H9 (cell line): Measurements from ENCODE around the gene FLT3. TPM values are rescaled to one million over a fixed set of nuclear protein-coding genes. Genes with fewer than 3 reads are reported as not detected.

ENCODE experiments used
- DNase-seq: peaks from one replicate; pipeline ENCODE4 v3.0.0-alpha.2; 2017
- H2AFZ ChIP-seq: one replicate; pipeline ENCODE4 v1.6.1; 2013; ENCODE audit warnings: mild to moderate bottlenecking, low read length, control low read depth, moderate library complexity
- H2AK5ac ChIP-seq: 2 replicates; pipeline ENCODE4 v1.6.1; 2013; ENCODE audit warnings: low read length, control low read depth, mixed read lengths; ENCODE audit not compliant: insufficient read length
- H2BK120ac ChIP-seq: one replicate; pipeline ENCODE4 v1.6.1; 2013; ENCODE audit warnings: low read depth, mild to moderate bottlenecking, low read length, control low read depth, inconsistent platforms; ENCODE audit not compliant: poor library complexity, severe bottlenecking
- H2BK12ac ChIP-seq: 2 replicates; pipeline ENCODE4 v1.6.1; 2013; ENCODE audit warnings: low read length, control low read depth, mixed read lengths, low read depth; ENCODE audit not compliant: insufficient read length
- H2BK15ac ChIP-seq: 2 replicates; pipeline ENCODE4 v1.6.1; 2013; ENCODE audit warnings: low read depth, low read length, control low read depth
- H2BK20ac ChIP-seq: one replicate; pipeline ENCODE4 v1.6.1; 2013; ENCODE audit warnings: low read depth, mild to moderate bottlenecking, low read length, control low read depth, inconsistent platforms; ENCODE audit not compliant: poor library complexity, severe bottlenecking
- H2BK5ac ChIP-seq: 2 replicates; pipeline ENCODE4 v1.6.1; 2013; ENCODE audit warnings: low read length, control low read depth, mixed read lengths; ENCODE audit not compliant: insufficient read length
- H3K14ac ChIP-seq: 2 replicates; pipeline ENCODE4 v1.6.1; 2013; ENCODE audit warnings: low read length, control low read depth; ENCODE audit not compliant: insufficient read depth
- H3K18ac ChIP-seq: 2 replicates; pipeline ENCODE4 v1.6.1; 2013; ENCODE audit warnings: low read depth, mild to moderate bottlenecking, mixed read lengths, low read length, control low read depth; ENCODE audit not compliant: insufficient read length
- H3K23ac ChIP-seq: 2 replicates; pipeline ENCODE4 v1.6.1; 2013; ENCODE audit warnings: low read length, control low read depth, mixed read lengths, low read depth; ENCODE audit not compliant: insufficient read length
- H3K23me2 ChIP-seq: 2 replicates; pipeline ENCODE4 v1.6.1; 2013; ENCODE audit warnings: low read depth, mild to moderate bottlenecking, mixed read lengths, low read length, control low read depth; ENCODE audit not compliant: insufficient read length, poor library complexity, severe bottlenecking
- H3K27ac ChIP-seq: 2 replicates; pipeline ENCODE4 v1.5.1; 2013; ENCODE audit warnings: low read length, control low read depth, mixed read lengths, low read depth; ENCODE audit not compliant: insufficient read length
- H3K27me3 ChIP-seq: 2 replicates; pipeline ENCODE4 v1.6.1; 2013; ENCODE audit warnings: low read length, control low read depth, inconsistent platforms; ENCODE audit not compliant: insufficient read depth
- H3K4ac ChIP-seq: 2 replicates; pipeline ENCODE4 v1.6.1; 2013; ENCODE audit warnings: low read depth, mild to moderate bottlenecking, control low read depth, inconsistent platforms, low read length, moderate library complexity
- H3K4me1 ChIP-seq: 2 replicates; pipeline ENCODE4 v1.6.1; 2013; ENCODE audit warnings: low read length, control low read depth, inconsistent platforms; ENCODE audit not compliant: insufficient read depth
- H3K4me2 ChIP-seq: 2 replicates; pipeline ENCODE4 v1.6.1; 2013; ENCODE audit warnings: low read length, control low read depth, mixed read lengths; ENCODE audit not compliant: insufficient read length, insufficient read depth
- H3K56ac ChIP-seq: 2 replicates; pipeline ENCODE4 v1.6.1; 2013; ENCODE audit warnings: low read depth, mild to moderate bottlenecking, mixed read lengths, low read length, control low read depth; ENCODE audit not compliant: insufficient read length
- H3K79me1 ChIP-seq: 2 replicates; pipeline ENCODE4 v1.6.1; 2013; ENCODE audit warnings: low read depth, mild to moderate bottlenecking, moderate library complexity, low read length, control low read depth, inconsistent platforms; ENCODE audit not compliant: insufficient read depth, poor library complexity, severe bottlenecking
- H3K79me2 ChIP-seq: 2 replicates; pipeline ENCODE4 v1.6.1; 2013; ENCODE audit warnings: low read length, control low read depth, inconsistent platforms; ENCODE audit not compliant: insufficient read depth
- H3K9ac ChIP-seq: 2 replicates; pipeline ENCODE4 v1.6.1; 2013; ENCODE audit warnings: low read length, control low read depth, mixed read lengths; ENCODE audit not compliant: insufficient read length; ENCODE audit errors: extremely low read depth
- H3K9me3 ChIP-seq: one replicate; pipeline ENCODE4 v1.6.1; 2013; ENCODE audit warnings: low read depth, low read length, inconsistent platforms; ENCODE audit not compliant: control insufficient read depth
- H3T11ph ChIP-seq: one replicate; pipeline ENCODE4 v1.6.1; 2013; ENCODE audit warnings: mild to moderate bottlenecking, low read length, control low read depth, inconsistent platforms
- H4K20me1 ChIP-seq: one replicate; pipeline ENCODE4 v1.6.1; 2013; ENCODE audit not compliant: control insufficient read depth, insufficient read length, insufficient read depth
- H4K5ac ChIP-seq: 2 replicates; pipeline ENCODE4 v1.6.1; 2013; ENCODE audit warnings: low read depth, mild to moderate bottlenecking, mixed read lengths, low read length, control low read depth; ENCODE audit not compliant: insufficient read length
- H4K8ac ChIP-seq: replicated peaks from 2 replicates; pipeline ENCODE4 v1.6.1; 2013; ENCODE audit warnings: low read length, control low read depth, mixed read lengths, low read depth; ENCODE audit not compliant: insufficient read length
- H4K91ac ChIP-seq: 2 replicates; pipeline ENCODE4 v1.6.1; 2013; ENCODE audit warnings: low read depth, mild to moderate bottlenecking, moderate library complexity, mixed read lengths, low read length, control low read depth; ENCODE audit not compliant: insufficient read length
- H3K27ac Mint-ChIP-seq, 3 experiments: 2 replicates in 2 of 3; 3 replicates in 1 of 3; pipeline ENCODE4 v1.8.0; 2020 to 2021; ENCODE audit warnings: mixed read lengths in 3 of 3, mild to moderate bottlenecking in 1 of 3, moderate library complexity in 1 of 3
- H3K27me3 Mint-ChIP-seq: 2 replicates; pipeline ENCODE4 v1.8.0; 2021; ENCODE audit warnings: low read depth, mild to moderate bottlenecking, moderate library complexity, mixed read lengths
- H3K36me3 Mint-ChIP-seq, 3 experiments: 2 replicates in 2 of 3; 3 replicates in 1 of 3; pipeline ENCODE4 v1.8.0; 2020 to 2021; ENCODE audit warnings: low read depth in 3 of 3, mixed read lengths in 3 of 3; ENCODE audit not compliant: insufficient read depth in 1 of 3
- H3K4me1 Mint-ChIP-seq, 2 experiments: 2 replicates each; pipeline ENCODE4 v1.8.0; 2020; ENCODE audit warnings: mixed read lengths in 2 of 2
- H3K4me3 Mint-ChIP-seq, 2 experiments: 2 replicates in 1 of 2; 3 replicates in 1 of 2; pipeline ENCODE4 v1.8.0; 2020 to 2021; ENCODE audit warnings: mild to moderate bottlenecking in 2 of 2, mixed read lengths in 2 of 2, moderate library complexity in 1 of 2
- H3K9me3 Mint-ChIP-seq, 2 experiments: 2 replicates in 1 of 2; 3 replicates in 1 of 2; pipeline ENCODE4 v1.8.0; 2020; ENCODE audit warnings: mild to moderate bottlenecking in 2 of 2, mixed read lengths in 2 of 2, moderate library complexity in 1 of 2
- CTCF ChIP-seq: fragments of 200-600 bp; sonication (generic); conservative IDR thresholded peaks from 3 replicates; pipeline ENCODE4 v1.8.0; 2021; ENCODE audit warnings: antibody characterized with exemption, mild to moderate bottlenecking
- WGBS: extraction: QIAGEN DNeasy Blood & Tissue Kit; methylation state at CpG from one replicate; pipeline ENCODE4 v1.1.7; 2013; ENCODE audit warnings: missing lambda C conversion rate, low lambda C conversion rate, mixed read lengths; ENCODE audit not compliant: insufficient read length; ENCODE audit errors: extremely low coverage; 5-methylcytosine and 5-hydroxymethylcytosine counted together
- total RNA-seq: library from RNA; stranded (reverse); gene quantifications from 2 replicates; pipeline ENCODE4 v1.2.1, GENCODE V29; 2021

FLT3 gene
- total RNA-seq, 1 experiment from 2014 or later = 0.44 TPM

DNA sequence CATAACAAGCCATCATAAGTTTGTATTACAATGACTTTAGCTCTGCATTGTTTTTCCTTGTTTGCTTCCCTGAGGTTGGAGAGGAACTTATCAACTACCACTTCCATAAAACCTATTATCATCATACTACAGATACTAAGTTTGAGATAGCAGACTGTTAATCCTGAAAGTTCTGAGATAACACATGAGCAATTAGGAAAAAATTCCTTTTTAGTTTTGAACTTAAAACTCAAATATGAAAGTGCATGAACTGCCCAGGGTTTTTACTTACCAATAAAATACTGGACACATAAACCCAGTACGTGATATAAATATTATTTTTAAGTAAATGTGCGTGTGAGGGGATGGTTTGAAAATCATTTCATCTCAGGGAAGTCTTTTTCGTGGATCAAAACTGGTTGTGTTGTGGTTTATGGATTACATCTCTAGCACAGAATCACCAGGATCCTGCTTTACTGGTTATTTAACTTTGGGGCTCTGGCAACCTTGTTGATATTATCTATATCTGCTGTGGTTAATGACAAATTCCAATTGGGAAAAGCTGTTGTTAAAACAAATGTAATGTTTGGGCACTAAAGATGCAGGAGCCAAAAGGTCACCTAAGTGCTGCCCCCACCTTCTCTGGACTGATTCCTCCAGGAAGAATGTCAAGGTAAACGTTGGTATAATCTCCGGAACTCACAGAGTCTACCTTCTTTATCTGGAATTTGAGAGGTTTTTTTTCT, 143.6 kb downstream of the FLT3 start:
- H3K9me3 ChIP-seq = no peaks in the 10 kb centered on the region
- H4K91ac ChIP-seq = no peak overlapping the region
- no peak overlapping the region for H3K27ac Mint-ChIP-seq
- H3K9ac ChIP-seq = no peak overlapping the region
- no peak overlapping the region for H3K27ac ChIP-seq
- H3K36me3 Mint-ChIP-seq = no peaks in the 10 kb centered on the region
- no peak overlapping the region for H2BK5ac ChIP-seq
- peaks cover 2% of the 10 kb centered on the region; the same call in 1 of the 2 replicates for H3K4me1 ChIP-seq
- no peak overlapping the region for H3K23ac ChIP-seq
- H2BK120ac ChIP-seq = no peak overlapping the region
- H2BK15ac ChIP-seq = no peak overlapping the region
- DNase-seq = no peak
- H4K8ac ChIP-seq = no peak overlapping the region
- H2AFZ ChIP-seq = no peak overlapping the region
- peaks cover 98% of the 10 kb centered on the region for H3K27me3 Mint-ChIP-seq
- H3K27me3 ChIP-seq = peaks cover 87% of the 10 kb centered on the region
- H3K79me2 ChIP-seq = no peaks in the 10 kb centered on the region
- H3K4me1 Mint-ChIP-seq = peaks cover 4 to 20% of the 10 kb centered on the region in 2 experiments
- H3K79me1 ChIP-seq = no peaks in the 10 kb centered on the region
- peaks cover 2 to 11% of the 10 kb centered on the region in 2 experiments; a peak in 2 of 5 replicates for H3K9me3 Mint-ChIP-seq
- no peak overlapping the region for H3K4ac ChIP-seq
- no peak overlapping the region for H3K18ac ChIP-seq
- no peaks in the 10 kb centered on the region for H4K20me1 ChIP-seq
- no peak overlapping the region for H2BK20ac ChIP-seq
- H3K14ac ChIP-seq = no peak overlapping the region
- no peak overlapping the region for H4K5ac ChIP-seq
- WGBS = no CpG with 5 or more reads among the region's 5 CpGs
- H3K56ac ChIP-seq = no peak overlapping the region
- H3T11ph ChIP-seq = no peak overlapping the region
- H3K4me3 Mint-ChIP-seq = no peak overlapping the region
- no peak for TF ChIP-seq CTCF
- no peak overlapping the region for H2AK5ac ChIP-seq
- no peak overlapping the region for H3K4me2 ChIP-seq
- peaks cover 7% of the 10 kb centered on the region for H3K23me2 ChIP-seq
- H2BK12ac ChIP-seq = no peak overlapping the region
